ENCODE results near the gene DCC.
"Not testable (repeated sequence)": the region's sequence is repeated elsewhere in the genome, so short reads cannot be mapped to it uniquely, and the experiment has no call there.

Gene DCC

GRCh38 chr18:53458268-53458667 lies 1118.3 kb downstream of the DCC start:
- H3K4me3 ChIP-seq (ENCODE audit: low read depth, low read length), result no peak overlapping the region
- no peak for TF ChIP-seq CTCF (IDR thresholded peaks at IDR 0.05; ENCODE audit: borderline replicate concordance, insufficient read depth, low read depth, low read length)

GRCh38 chr18:53458944-53459580 lies 1119.1 kb downstream of the DCC start:
- H3K4me3 ChIP-seq (ENCODE audit: low read depth, low read length), result no peak overlapping the region
- TF ChIP-seq CTCF (IDR thresholded peaks at IDR 0.05; ENCODE audit: borderline replicate concordance, insufficient read depth, low read depth, low read length), result no peak

GRCh38 chr18:53467756-53468155 lies 1127.8 kb downstream of the DCC start:
- H3K4me3 ChIP-seq (ENCODE audit: low read depth, low read length), result no peak overlapping the region
- no peak for TF ChIP-seq CTCF (IDR thresholded peaks at IDR 0.05; ENCODE audit: borderline replicate concordance, insufficient read depth, low read depth, low read length)

GRCh38 chr18:53468173-53468572 lies 1128.2 kb downstream of the DCC start:
- not testable (repeated sequence) for H3K4me3 ChIP-seq (ENCODE audit: low read depth, low read length)

- no peak overlapping the region for H3K4me3 ChIP-seq (ENCODE audit: low read depth, low read length)
- TF ChIP-seq CTCF (IDR thresholded peaks at IDR 0.05; ENCODE audit: borderline replicate concordance, insufficient read depth, low read depth, low read length), result no peak
Observed at GRCh38 chr18:53472546-53472945, 1132.5 kb downstream of the DCC start.

- no peak for TF ChIP-seq CTCF (IDR thresholded peaks at IDR 0.05; ENCODE audit: borderline replicate concordance, insufficient read depth, low read depth, low read length)
Observed at GRCh38 chr18:53478155-53478554, 1138.2 kb downstream of the DCC start.

GRCh38 chr18:53486296-53486695 lies 1146.3 kb downstream of the DCC start:
- H3K4me3 ChIP-seq (ENCODE audit: low read depth, low read length), result no peak overlapping the region
- no peak for TF ChIP-seq CTCF (IDR thresholded peaks at IDR 0.05; ENCODE audit: borderline replicate concordance, insufficient read depth, low read depth, low read length)

More at GRCh38 chr18:53478155-53478554, 1138.2 kb downstream of the DCC start:
- no peak overlapping the region for H3K4me3 ChIP-seq (ENCODE audit: low read depth, low read length)
